Measurements from ENCODE around the gene UNK. TPM values are rescaled to one million over a fixed set of nuclear protein-coding genes. Genes with fewer than 3 reads are reported as not detected.

The UNK gene
- total RNA-seq, 2 experiments from 2014 or later = 41.5 to 67.6 TPM

GRCh38 chr17:75763613-75764416 is 20.8 kb upstream of the UNK start:
- 0 out of 2 replicates have a peak, but pooled peaks cover 4% of the 10 kb centered on the region for H3K36me3 ChIP-seq (ENCODE audit: insufficient read depth, low read length)
- TF ChIP-seq CTCF (conservative IDR thresholded peaks at IDR 0.05; ENCODE audit: low read length) (no peak), EZH2phosphoT487 (IDR thresholded peaks at IDR 0.05; ENCODE audit: borderline replicate concordance, low read depth, low read length) (no peak)
- peak overlapping the region; percentile 81 for H2AFZ ChIP-seq (ENCODE audit: low read length)
- H3K9me3 ChIP-seq (ENCODE audit: low read length) = no peaks in the 10 kb centered on the region
- H3K9me2 ChIP-seq (ENCODE audit: insufficient read depth, low read length) = no peaks in the 10 kb centered on the region
- H3K79me2 ChIP-seq (ENCODE audit: insufficient read depth, low read depth, low read length) = no peaks in the 10 kb centered on the region
- H3K4me3 ChIP-seq (ENCODE audit: low read depth, low read length, poor library complexity, severe bottlenecking) = peak overlapping the region; percentile 75
- DNase-seq (ENCODE audit: low spot score) = no peak
- peaks cover 18% of the 10 kb centered on the region for H3K4me1 ChIP-seq (ENCODE audit: insufficient read depth, low read length, poor library complexity, severe bottlenecking)
- BruUV-seq (replicated peaks) = no TSS peak
- ChIA-PET POLR2A (interaction anchor here (0.6 to 3.0 kb wide), 8 partner anchors 10 to 139 kb away, joined by 3 to 11 read pairs (median 6); partner anchors contain the start of genes UNK and WBP2), CTCF (ENCODE audit: unreplicated experiment) (interaction anchor here (0.6 to 3.1 kb wide), 3 partner anchors 10 to 335 kb away, joined by 3 to 15 read pairs (median 4); no protein-coding TSS in a partner anchor)
- H3K27ac ChIP-seq (ENCODE audit: low read depth, low read length, poor library complexity, severe bottlenecking) = peak overlapping the region; percentile 22
- peak overlapping the region; percentile 91 for H3K4me2 ChIP-seq (ENCODE audit: low read length)
- intact Hi-C loops (cut with micrococcal nuclease; ENCODE audit: unreplicated experiment) = loop anchor here (1.0 kb wide), 2 partner anchors 63 to 84 kb away; no protein-coding TSS in a partner anchor
- H4K20me1 ChIP-seq (ENCODE audit: insufficient read depth, low read length) = no peaks in the 10 kb centered on the region

- no TSS peak for BruUV-seq (replicated peaks)
- peaks cover 18% of the 10 kb centered on the region for H3K4me1 ChIP-seq (ENCODE audit: insufficient read depth, low read length, poor library complexity, severe bottlenecking)
Measured at GRCh38 chr17:75764417-75764710, 20.2 kb upstream of the UNK start.

More at GRCh38 chr17:75764417-75764710, 20.2 kb upstream of the UNK start:
- no peak for DNase-seq (ENCODE audit: low spot score)
- no peaks in the 10 kb centered on the region for H4K20me1 ChIP-seq (ENCODE audit: insufficient read depth, low read length)
- peak overlapping the region; percentile 91 for H3K4me2 ChIP-seq (ENCODE audit: low read length)
- intact Hi-C loops (cut with micrococcal nuclease; ENCODE audit: unreplicated experiment) = loop anchor here (1.0 kb wide), 2 partner anchors 63 to 84 kb away; no protein-coding TSS in a partner anchor
- peak overlapping the region; percentile 75 for H3K4me3 ChIP-seq (ENCODE audit: low read depth, low read length, poor library complexity, severe bottlenecking)
- H2AFZ ChIP-seq (ENCODE audit: low read length) = peak overlapping the region; percentile 81
- TF ChIP-seq EZH2phosphoT487 (IDR thresholded peaks at IDR 0.05; ENCODE audit: borderline replicate concordance, low read depth, low read length) (no peak), CTCF (conservative IDR thresholded peaks at IDR 0.05; ENCODE audit: low read length) (peak; percentile 89; the same call in 1 of the 2 replicates)
- ChIA-PET CTCF (ENCODE audit: unreplicated experiment) (interaction anchor here (0.6 to 3.1 kb wide), 5 partner anchors 9 to 335 kb away, joined by 3 to 15 read pairs (median 4); partner anchors contain the start of gene UNK), POLR2A (interaction anchor here (0.6 to 3.0 kb wide), 10 partner anchors 10 to 139 kb away, joined by 3 to 11 read pairs (median 6); partner anchors contain the start of genes UNK and WBP2)
- no peaks in the 10 kb centered on the region for H3K9me3 ChIP-seq (ENCODE audit: low read length)
- 0 out of 2 replicates have a peak, but pooled peaks cover 4% of the 10 kb centered on the region for H3K36me3 ChIP-seq (ENCODE audit: insufficient read depth, low read length)
- no peaks in the 10 kb centered on the region for H3K79me2 ChIP-seq (ENCODE audit: insufficient read depth, low read depth, low read length)
- peak overlapping the region; percentile 22 for H3K27ac ChIP-seq (ENCODE audit: low read depth, low read length, poor library complexity, severe bottlenecking)
- no peaks in the 10 kb centered on the region for H3K9me2 ChIP-seq (ENCODE audit: insufficient read depth, low read length)

All from OCI-LY7 (cell line).